Astrocyte (in vitro differentiated cells and primary cell): ENCODE measurements around the gene OAS3. TPM values are rescaled to one million over a fixed set of nuclear protein-coding genes. Genes with fewer than 3 reads are reported as not detected.

Experiments used
- DNase-seq: peaks from one replicate; pipeline ENCODE4 v3.0.0-alpha.2; 2010; ENCODE audit warnings: low read depth
- FAIRE-seq: peaks from 2 replicates; lab custom pipeline; 2011; peaks lifted over from hg19 to GRCh38; lab: Jason Lieb, UNC
- H2AFZ ChIP-seq: 2 replicates; pipeline ENCODE4 v1.6.0; 2012; ENCODE audit warnings: low read depth, low read length, inconsistent platforms
- H3K27ac ChIP-seq: 2 replicates; pipeline ENCODE4 v1.5.1; 2011; ENCODE audit warnings: low read depth, low read length, inconsistent platforms
- H3K27me3 ChIP-seq: 2 replicates; pipeline ENCODE4 v1.6.0; 2011; ENCODE audit warnings: low read length, inconsistent platforms; ENCODE audit not compliant: insufficient read depth
- H3K36me3 ChIP-seq: 2 replicates; pipeline ENCODE4 v1.5.1; 2011; ENCODE audit warnings: low read length, inconsistent platforms; ENCODE audit not compliant: insufficient read depth
- H3K4me1 ChIP-seq: 2 replicates; pipeline ENCODE4 v1.5.1; 2011; ENCODE audit warnings: low read length, inconsistent platforms; ENCODE audit not compliant: insufficient read depth
- H3K4me2 ChIP-seq: 2 replicates; pipeline ENCODE4 v1.6.0; 2012; ENCODE audit warnings: low read length, inconsistent platforms
- H3K4me3 ChIP-seq: 2 replicates; pipeline ENCODE4 v1.5.1; 2011; ENCODE audit warnings: low read depth, mild to moderate bottlenecking, low read length, inconsistent platforms; ENCODE audit not compliant: insufficient read depth
- H3K79me2 ChIP-seq: 2 replicates; pipeline ENCODE4 v1.6.0; 2012; ENCODE audit warnings: mild to moderate bottlenecking, low read length, inconsistent platforms; ENCODE audit not compliant: insufficient read depth
- H3K9ac ChIP-seq: 2 replicates; pipeline ENCODE4 v1.6.0; 2012; ENCODE audit warnings: mild to moderate bottlenecking, low read length, inconsistent platforms
- H3K9me3 ChIP-seq: 2 replicates; pipeline ENCODE4 v1.5.1; 2012; ENCODE audit warnings: low read depth, mild to moderate bottlenecking, low read length, inconsistent platforms; ENCODE audit not compliant: insufficient read depth
- H4K20me1 ChIP-seq: 2 replicates; pipeline ENCODE4 v1.6.0; 2012; ENCODE audit warnings: low read length, inconsistent platforms; ENCODE audit not compliant: insufficient read depth
- H3K27ac Mint-ChIP-seq: one replicate; pipeline ENCODE4 v1.8.0; 2021; ENCODE audit warnings: mild to moderate bottlenecking, mixed read lengths; ENCODE audit not compliant: unreplicated experiment
- H3K27me3 Mint-ChIP-seq: one replicate; pipeline ENCODE4 v1.8.0; 2021; ENCODE audit warnings: low read depth, mixed read lengths; ENCODE audit not compliant: unreplicated experiment
- H3K36me3 Mint-ChIP-seq: one replicate; pipeline ENCODE4 v1.8.0; 2021; ENCODE audit warnings: low read depth, mixed read lengths; ENCODE audit not compliant: unreplicated experiment
- H3K4me1 Mint-ChIP-seq: one replicate; pipeline ENCODE4 v1.8.0; 2021; ENCODE audit warnings: low read depth, mixed read lengths; ENCODE audit not compliant: unreplicated experiment
- H3K4me3 Mint-ChIP-seq: one replicate; pipeline ENCODE4 v1.8.0; 2021; ENCODE audit warnings: mild to moderate bottlenecking, moderate library complexity, mixed read lengths; ENCODE audit not compliant: unreplicated experiment
- H3K9me3 Mint-ChIP-seq: one replicate; pipeline ENCODE4 v1.8.0; 2021; ENCODE audit warnings: mild to moderate bottlenecking, mixed read lengths; ENCODE audit not compliant: unreplicated experiment
- EZH2 ChIP-seq: IDR thresholded peaks from 2 replicates; pipeline ENCODE4 v1.6.1; 2012; ENCODE audit warnings: mild to moderate bottlenecking, low read length, inconsistent platforms; ENCODE audit not compliant: insufficient read depth
- total RNA-seq: library from RNA; stranded (reverse); gene quantifications from 2 replicates; pipeline ENCODE4 v1.2.1, GENCODE V29; 2021
- TF ChIP-seq, protein P1 (sequence below): IDR thresholded peaks from 2 replicates; pipeline ENCODE4 v1.5.1; 2011; ENCODE audit warnings: low read depth, mild to moderate bottlenecking, inconsistent platforms, low read length, moderate library complexity; ENCODE audit not compliant: insufficient read depth

Gene OAS3
- total RNA-seq, 1 donor from 2014 or later, result 33.8 TPM

DNA sequence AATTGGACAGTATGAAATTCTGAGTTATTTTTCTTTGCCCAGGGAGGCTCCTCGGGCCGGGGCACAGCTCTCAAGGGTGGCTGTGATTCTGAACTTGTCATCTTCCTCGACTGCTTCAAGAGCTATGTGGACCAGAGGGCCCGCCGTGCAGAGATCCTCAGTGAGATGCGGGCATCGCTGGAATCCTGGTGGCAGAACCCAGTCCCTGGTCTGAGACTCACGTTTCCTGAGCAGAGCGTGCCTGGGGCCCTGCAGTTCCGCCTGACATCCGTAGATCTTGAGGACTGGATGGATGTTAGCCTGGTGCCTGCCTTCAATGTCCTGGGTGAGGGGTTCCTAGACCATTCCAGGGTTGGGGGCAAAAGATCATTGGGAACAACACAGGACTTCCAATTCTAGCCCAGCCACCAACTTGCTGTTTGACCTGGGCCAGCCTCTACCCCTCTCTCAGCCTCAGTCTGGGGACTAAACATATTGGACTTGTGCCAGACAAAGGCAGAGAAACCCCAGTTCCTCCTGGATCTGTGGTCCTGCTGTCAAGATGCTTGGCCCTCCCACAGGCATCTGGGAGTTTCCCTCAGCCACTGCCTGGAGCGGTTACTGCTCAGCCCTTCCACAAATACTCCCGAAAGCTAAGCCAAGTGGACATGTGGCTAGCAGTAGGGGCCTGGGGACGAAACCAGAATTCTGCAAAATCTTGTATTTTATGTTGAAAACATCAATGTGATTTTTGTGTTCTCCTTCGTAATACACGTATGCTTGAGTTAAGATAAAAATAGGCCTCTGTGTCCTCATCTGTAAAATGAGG is 3.5 kb downstream of the OAS3 start:
- no peak overlapping the region for H3K4me2 ChIP-seq
- H3K36me3 ChIP-seq, result no peaks in the 10 kb centered on the region
- H3K27me3 ChIP-seq, result no peaks in the 10 kb centered on the region
- H3K4me1 ChIP-seq, result peaks cover 7% of the 10 kb centered on the region
- Mint-ChIP-seq H3K36me3 (peaks cover 9% of the 10 kb centered on the region), H3K9me3 (peaks cover 4% of the 10 kb centered on the region), H3K4me1 (peaks cover 12% of the 10 kb centered on the region), H3K27me3 (peaks cover 15% of the 10 kb centered on the region), H3K4me3 (no peak overlapping the region), H3K27ac (no peak overlapping the region)
- H3K79me2 ChIP-seq, result no peaks in the 10 kb centered on the region
- FAIRE-seq (no peak), DNase-seq (no peak)
- no peak overlapping the region for H2AFZ ChIP-seq
- H4K20me1 ChIP-seq, result no peaks in the 10 kb centered on the region
- no peaks in the 10 kb centered on the region for H3K9me3 ChIP-seq
- H3K4me3 ChIP-seq, result no peak overlapping the region
- no peak overlapping the region for H3K9ac ChIP-seq
- no peak overlapping the region for H3K27ac ChIP-seq
- no peak for TF ChIP-seq EZH2
- TF ChIP-seq, protein P1, sequence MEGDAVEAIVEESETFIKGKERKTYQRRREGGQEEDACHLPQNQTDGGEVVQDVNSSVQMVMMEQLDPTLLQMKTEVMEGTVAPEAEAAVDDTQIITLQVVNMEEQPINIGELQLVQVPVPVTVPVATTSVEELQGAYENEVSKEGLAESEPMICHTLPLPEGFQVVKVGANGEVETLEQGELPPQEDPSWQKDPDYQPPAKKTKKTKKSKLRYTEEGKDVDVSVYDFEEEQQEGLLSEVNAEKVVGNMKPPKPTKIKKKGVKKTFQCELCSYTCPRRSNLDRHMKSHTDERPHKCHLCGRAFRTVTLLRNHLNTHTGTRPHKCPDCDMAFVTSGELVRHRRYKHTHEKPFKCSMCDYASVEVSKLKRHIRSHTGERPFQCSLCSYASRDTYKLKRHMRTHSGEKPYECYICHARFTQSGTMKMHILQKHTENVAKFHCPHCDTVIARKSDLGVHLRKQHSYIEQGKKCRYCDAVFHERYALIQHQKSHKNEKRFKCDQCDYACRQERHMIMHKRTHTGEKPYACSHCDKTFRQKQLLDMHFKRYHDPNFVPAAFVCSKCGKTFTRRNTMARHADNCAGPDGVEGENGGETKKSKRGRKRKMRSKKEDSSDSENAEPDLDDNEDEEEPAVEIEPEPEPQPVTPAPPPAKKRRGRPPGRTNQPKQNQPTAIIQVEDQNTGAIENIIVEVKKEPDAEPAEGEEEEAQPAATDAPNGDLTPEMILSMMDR, result no peak

- Histone ChIP-seq H3K9ac (no peak overlapping the region), H3K27me3 (no peaks in the 10 kb centered on the region), H3K4me3 (no peak overlapping the region), H3K4me2 (no peak overlapping the region), H3K27ac (no peak overlapping the region), H3K4me1 (peaks cover 7% of the 10 kb centered on the region), H3K36me3 (no peaks in the 10 kb centered on the region), H4K20me1 (no peaks in the 10 kb centered on the region), H2AFZ (no peak overlapping the region), H3K79me2 (no peaks in the 10 kb centered on the region), H3K9me3 (no peaks in the 10 kb centered on the region)
- peaks cover 12% of the 10 kb centered on the region for H3K4me1 Mint-ChIP-seq
- TF ChIP-seq, protein P1, result no peak
- no peak for TF ChIP-seq EZH2
- peaks cover 12% of the 10 kb centered on the region for H3K36me3 Mint-ChIP-seq
- no peak for DNase-seq
- FAIRE-seq, result no peak
- peaks cover 15% of the 10 kb centered on the region for H3K27me3 Mint-ChIP-seq
- peaks cover 4% of the 10 kb centered on the region for H3K9me3 Mint-ChIP-seq
- no peak overlapping the region for H3K4me3 Mint-ChIP-seq
- no peak overlapping the region for H3K27ac Mint-ChIP-seq
These were observed 4.3 kb downstream of the OAS3 start for GRCh38 chr12:112942572-112942971.
